ENCODE measurements around the gene MAML2. TPM values are rescaled to one million over a fixed set of nuclear protein-coding genes. Genes with fewer than 3 reads are reported as not detected.

Gene MAML2
- total and polyA plus RNA-seq, 2 of the 13 experiments (the other 11 are each of a cell fraction or from before 2014, with no cell fraction given), result 2.3 to 25.9 TPM

- TF ChIP-seq NFIC (IDR thresholded peaks at IDR 0.05; ENCODE audit: low read length) (no peak), ZNF670 (CRISPR knock-in tag; IDR thresholded peaks at IDR 0.05; ENCODE audit: borderline replicate concordance) (no peak), TGIF2 (CRISPR knock-in tag; IDR thresholded peaks at IDR 0.05) (no peak), SMAD1 (CRISPR knock-in tag; IDR thresholded peaks at IDR 0.05; ENCODE audit: borderline replicate concordance, low read depth) (no peak), SOX6 (IDR thresholded peaks at IDR 0.05) (no peak), SOX6 (CRISPR knock-in tag; IDR thresholded peaks at IDR 0.05) (no peak), ZIK1 (CRISPR knock-in tag; IDR thresholded peaks at IDR 0.05; ENCODE audit: borderline replicate concordance, low read depth) (no peak), ZNF691 (CRISPR knock-in tag; IDR thresholded peaks at IDR 0.05; ENCODE audit: borderline replicate concordance, low read depth) (no peak), DBP (CRISPR knock-in tag; IDR thresholded peaks at IDR 0.05; ENCODE audit: not compliant biosample characterization) (no peak), THAP11 (CRISPR knock-in tag; IDR thresholded peaks at IDR 0.05) (no peak), KDM1A (CRISPR knock-in tag; IDR thresholded peaks at IDR 0.05) (peak; percentile 72; the same call in 1 of the 2 replicates), FOXO4 (CRISPR knock-in tag; conservative IDR thresholded peaks at IDR 0.05) (no peak), SP140L (CRISPR knock-in tag; IDR thresholded peaks at IDR 0.05; ENCODE audit: borderline replicate concordance) (no peak), ATRX (CRISPR knock-in tag; IDR thresholded peaks at IDR 0.05; ENCODE audit: borderline replicate concordance) (no peak), ZNF318 (CRISPR knock-in tag; IDR thresholded peaks at IDR 0.05) (no peak), ZFP37 (CRISPR knock-in tag; IDR thresholded peaks at IDR 0.05; ENCODE audit: borderline replicate concordance) (no peak), ZNF790 (CRISPR knock-in tag; IDR thresholded peaks at IDR 0.05; ENCODE audit: borderline replicate concordance) (no peak), NFATC3 (CRISPR knock-in tag; IDR thresholded peaks at IDR 0.05) (no peak), RBAK (CRISPR knock-in tag; IDR thresholded peaks at IDR 0.05) (no peak), HNF4A (CRISPR knock-in tag; IDR thresholded peaks at IDR 0.05) (peak; percentile 71)
Measured at GRCh38 chr11:96097844-96098421, 245.1 kb downstream of the MAML2 start (continued).
